Measurements from ENCODE around the gene HSD11B1L.
A peak's percentile ranks its signal among the peaks of the same experiment; 100 is the strongest.
"Not testable (repeated sequence)": the region's sequence is repeated elsewhere in the genome, so short reads cannot be mapped to it uniquely, and the experiment has no call there.

Gene HSD11B1L

GRCh38 chr19:5688262-5688881, 7.5 kb downstream of the HSD11B1L start:
- not testable (repeated sequence) for DNase-seq

- peak; percentile 94 to 100 for DNase-seq
Observed at GRCh38 chr19:5690125-5690954, 9.5 kb downstream of the HSD11B1L start, which contains the start of gene RPL36. Gene RPL36 (plus strand): TSS chr19:5690295. CDS start chr19:5690508, 213 bp downstream.

GRCh38 chr19:5690955-5691821, 10.4 kb downstream of the HSD11B1L start:
- peak in 1 of 2 donors; percentile 12 for DNase-seq

- DNase-seq, result no peak
Observed at GRCh38 chr19:5691822-5692722, 11.2 kb downstream of the HSD11B1L start.

- no peak for DNase-seq
Observed at GRCh38 chr19:5692723-5693194, 11.9 kb downstream of the HSD11B1L start.

- no peak for DNase-seq
Observed at GRCh38 chr19:5693195-5694166, 12.7 kb downstream of the HSD11B1L start.

- no peak for DNase-seq
Observed at GRCh38 chr19:5694167-5694955, 13.5 kb downstream of the HSD11B1L start.

- no peak for DNase-seq
Observed at GRCh38 chr19:5694956-5695648, 14.3 kb downstream of the HSD11B1L start.

- DNase-seq, result no peak
Observed at GRCh38 chr19:5695649-5696195, 14.9 kb downstream of the HSD11B1L start.

GRCh38 chr19:5696196-5697021, 15.6 kb downstream of the HSD11B1L start:
- no peak for DNase-seq

- no peak for DNase-seq
Observed at GRCh38 chr19:5697022-5697889, 16.4 kb downstream of the HSD11B1L start.

- DNase-seq, result no peak
Observed at GRCh38 chr19:5697890-5698634, 17.2 kb downstream of the HSD11B1L start.

GRCh38 chr19:5698635-5699422, 18.0 kb downstream of the HSD11B1L start:
- DNase-seq, result no peak

- no peak for DNase-seq
Observed at GRCh38 chr19:5700455-5701092, 19.7 kb downstream of the HSD11B1L start.

- DNase-seq, result not testable (repeated sequence)
Observed at GRCh38 chr19:5702053-5702410, 21.2 kb downstream of the HSD11B1L start.

Measured in inflammatory macrophage treated with lipopolysaccharide for 1 hour (primary cell).